Measurements from ENCODE around the gene LCNL1.

Gene LCNL1

DNA sequence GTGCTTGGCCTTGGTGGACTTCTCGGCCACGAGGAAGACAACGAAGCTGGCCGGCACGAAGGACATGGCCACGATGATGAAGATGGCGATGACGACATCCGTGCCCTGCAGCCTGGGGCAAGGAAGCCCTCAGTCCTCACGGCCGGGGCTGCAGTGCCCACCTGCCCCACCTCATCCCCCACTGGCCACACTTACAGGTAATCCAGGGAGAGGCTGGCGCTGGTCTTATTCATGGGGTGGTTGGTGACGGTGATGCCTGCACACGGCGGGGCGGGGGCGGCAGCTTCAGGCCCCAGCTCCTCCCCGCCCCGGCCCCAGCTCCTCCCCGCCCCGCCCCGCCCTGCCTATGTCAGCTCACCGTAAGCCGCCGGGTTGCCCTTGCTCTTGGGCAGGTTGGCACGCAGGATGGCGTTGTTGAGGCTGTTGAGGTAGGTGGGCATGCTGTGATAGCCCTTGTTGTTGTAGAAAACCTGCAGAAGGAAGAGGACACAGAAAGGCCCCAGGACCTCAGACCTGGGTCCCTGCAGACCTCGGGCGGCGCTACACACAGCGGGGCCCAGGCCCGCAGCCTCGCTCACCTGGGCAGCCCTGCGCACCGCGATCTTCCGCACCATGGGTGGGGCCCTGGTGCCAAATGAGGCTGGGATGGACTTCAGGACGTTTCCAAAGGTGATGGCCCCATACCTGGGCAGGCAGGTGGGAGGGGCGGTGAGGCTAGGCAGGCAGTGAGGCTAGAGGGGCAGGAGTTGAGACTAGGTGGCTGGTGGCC is 29.3 kb downstream of the LCNL1 start:
- no peak for DNase-seq (ENCODE audit: low read depth, low spot score)

- no peak for DNase-seq (ENCODE audit: low read depth, low spot score)
Observed at GRCh38 chr9:137012694-137013570, 30.1 kb downstream of the LCNL1 start.

DNA sequence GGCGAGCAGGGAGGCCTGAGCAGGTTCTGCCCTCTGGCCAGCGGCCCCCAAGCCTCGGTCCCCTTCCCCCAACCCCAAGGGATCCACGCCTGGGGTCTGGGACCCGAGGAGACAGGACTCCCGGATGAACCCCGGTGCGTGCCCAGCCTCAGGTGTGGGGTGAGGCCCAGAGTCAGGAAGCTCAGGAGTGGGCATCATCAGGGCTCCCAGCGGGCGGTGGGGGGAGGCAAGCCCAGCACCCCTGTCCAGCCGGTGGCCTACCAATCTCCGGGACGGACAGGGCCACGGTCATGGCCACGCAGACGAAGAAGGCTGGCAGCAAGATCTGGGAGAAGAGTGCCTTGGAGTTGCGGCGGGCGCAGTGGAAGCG is 30.8 kb downstream of the LCNL1 start:
- no peak for DNase-seq (ENCODE audit: low read depth, low spot score)

GRCh38 chr9:137014166-137014565 is 31.4 kb downstream of the LCNL1 start:
- no peak for DNase-seq (ENCODE audit: low read depth, low spot score)

GRCh38 chr9:137014776-137015539 is 32.2 kb downstream of the LCNL1 start:
- DNase-seq (ENCODE audit: low read depth, low spot score), result no peak

- DNase-seq (ENCODE audit: low read depth, low spot score), result no peak
Observed at GRCh38 chr9:137015540-137015930, 32.7 kb downstream of the LCNL1 start.

GRCh38 chr9:137015976-137016375 is 33.2 kb downstream of the LCNL1 start:
- DNase-seq (ENCODE audit: low read depth, low spot score), result no peak

DNA sequence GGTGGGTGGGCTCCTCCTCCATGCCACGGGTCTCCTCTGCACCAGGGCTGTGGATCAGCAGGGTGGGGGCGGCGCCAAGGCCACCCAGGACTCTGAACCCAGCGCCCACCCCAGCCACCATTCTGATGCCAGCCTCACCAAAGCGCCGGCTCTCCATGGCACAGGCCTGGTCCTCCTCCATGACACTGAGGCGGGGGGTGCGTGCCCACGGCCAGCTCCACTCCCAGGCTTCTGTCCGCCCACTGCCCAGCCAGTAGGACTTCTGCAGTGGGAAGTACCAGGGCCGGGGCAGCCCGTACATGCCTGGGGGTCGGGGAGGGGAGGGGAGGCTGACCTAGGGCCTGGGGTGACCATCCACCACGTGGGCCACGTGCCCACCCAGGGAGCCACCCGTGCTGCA is 33.6 kb downstream of the LCNL1 start:
- no peak for DNase-seq (ENCODE audit: low read depth, low spot score)

GRCh38 chr9:137017071-137017470 is 34.3 kb downstream of the LCNL1 start:
- DNase-seq (ENCODE audit: low read depth, low spot score), result no peak

- no peak for DNase-seq (ENCODE audit: low read depth, low spot score)
Observed at GRCh38 chr9:137017791-137018497, 35.2 kb downstream of the LCNL1 start.

- DNase-seq (ENCODE audit: low read depth, low spot score), result no peak
Observed at GRCh38 chr9:137018761-137019559, 36.2 kb downstream of the LCNL1 start.

GRCh38 chr9:137019891-137020683 is 37.3 kb downstream of the LCNL1 start:
- no peak for DNase-seq (ENCODE audit: low read depth, low spot score)

DNA sequence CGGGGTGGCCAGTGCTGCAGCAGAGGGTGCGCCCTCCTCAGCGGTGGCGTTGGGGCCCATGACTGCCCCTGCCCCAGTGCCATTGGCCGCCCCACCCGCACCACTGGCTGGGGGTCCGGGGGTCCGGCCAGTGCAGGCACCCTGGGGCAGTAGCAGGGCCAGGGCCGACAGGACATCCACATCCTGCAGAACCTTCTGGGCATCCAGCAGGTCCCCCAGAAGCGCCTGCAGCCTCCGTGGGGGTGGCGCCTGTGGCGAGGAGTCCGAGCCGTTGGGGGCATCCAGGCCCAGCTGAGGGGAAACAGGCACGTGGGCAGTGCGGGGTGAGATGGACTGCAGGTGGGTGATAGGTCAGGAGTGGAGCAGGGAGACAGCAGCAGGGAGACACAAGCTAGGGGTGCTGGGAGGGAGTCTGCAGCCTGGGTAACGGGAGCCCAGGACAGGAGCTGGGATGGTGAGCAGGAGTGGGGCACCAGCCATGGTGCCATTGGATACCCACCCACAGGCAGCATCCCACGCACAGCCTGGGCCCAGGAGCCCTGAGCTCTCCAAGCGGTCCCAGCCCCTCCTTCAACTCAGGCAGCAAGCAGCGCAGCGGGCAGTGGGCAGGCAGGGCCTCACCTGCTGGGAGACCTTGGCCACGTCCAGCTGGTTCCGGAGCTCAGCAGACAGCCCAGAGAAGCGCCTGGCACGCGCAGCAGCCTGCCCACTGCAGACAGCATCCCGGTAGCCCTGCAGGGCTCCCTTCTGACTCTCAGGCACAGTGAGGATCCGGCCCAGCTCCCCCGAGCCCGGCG is 38.2 kb downstream of the LCNL1 start:
- DNase-seq (ENCODE audit: low read depth, low spot score), result no peak

GRCh38 chr9:137021568-137021978 is 38.8 kb downstream of the LCNL1 start:
- DNase-seq (ENCODE audit: low read depth, low spot score), result no peak

GRCh38 chr9:137021979-137022661 is 39.3 kb downstream of the LCNL1 start:
- DNase-seq (ENCODE audit: low read depth, low spot score), result no peak

DNA sequence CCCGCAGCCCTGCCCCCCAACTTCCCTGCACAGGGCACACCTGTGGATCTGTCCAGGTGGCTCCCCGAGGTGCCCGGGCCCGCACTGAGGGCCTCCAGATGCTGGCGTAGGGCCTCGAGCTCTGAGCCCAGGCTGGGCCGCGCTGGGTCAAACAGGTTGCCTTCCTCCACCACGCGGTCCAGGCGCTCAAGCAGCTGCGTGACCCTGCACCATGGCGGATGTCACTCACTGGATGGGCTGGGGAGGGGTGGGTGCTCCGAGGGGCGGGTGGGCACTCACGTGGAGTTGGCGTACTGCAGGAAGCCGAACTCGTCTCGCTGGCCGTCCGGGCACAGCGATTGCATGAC is 39.8 kb downstream of the LCNL1 start:
- DNase-seq (ENCODE audit: low read depth, low spot score), result no peak

DNA sequence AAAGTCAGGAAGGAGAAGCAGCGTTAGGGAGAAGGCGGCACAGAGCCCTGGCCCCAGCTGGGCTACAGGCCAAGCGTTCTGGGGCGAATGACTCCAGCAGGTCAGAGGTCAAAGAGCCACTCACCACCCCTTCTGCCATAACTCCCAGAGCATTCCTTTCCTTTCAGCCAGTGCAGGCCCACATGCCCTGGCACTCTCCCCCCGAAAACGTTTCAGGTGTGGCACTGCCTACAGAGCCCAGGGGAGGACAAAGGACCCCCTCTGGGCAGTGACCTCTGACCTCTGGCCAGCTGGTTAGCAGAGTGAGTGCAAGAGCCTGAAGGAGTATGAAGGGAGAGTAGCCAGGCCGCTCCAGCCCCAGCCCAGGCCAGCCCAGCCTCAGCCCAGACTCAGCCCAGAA is 40.4 kb downstream of the LCNL1 start:
- no peak for DNase-seq (ENCODE audit: low read depth, low spot score)

GRCh38 chr9:137023583-137023991 is 40.8 kb downstream of the LCNL1 start:
- DNase-seq (ENCODE audit: low read depth, low spot score), result no peak
